ENCODE results near the gene HNF1B.

DNA sequence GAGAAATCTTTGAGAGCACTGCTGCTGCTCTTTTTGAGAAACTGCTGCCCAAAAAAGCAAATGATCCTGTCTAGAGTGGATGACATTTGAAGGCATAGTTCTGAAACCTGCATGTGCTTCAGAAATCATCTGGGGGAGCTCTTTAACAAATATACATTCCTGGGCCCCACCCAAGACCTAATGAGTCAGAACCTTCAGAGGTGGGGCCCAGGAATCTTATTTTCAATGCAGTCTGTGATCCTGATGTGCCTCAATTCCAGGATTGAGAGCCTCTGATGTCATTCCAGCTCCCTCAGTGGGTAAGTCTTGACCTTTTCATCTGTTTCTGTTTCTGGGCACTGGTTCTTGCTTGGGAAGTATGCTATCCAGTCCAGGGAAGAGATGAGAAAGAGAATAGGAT lies 42.3 kb downstream of the HNF1B start:
- TF ChIP-seq SP1 (IDR thresholded peaks at IDR 0.05) = no peak
- no peak for TF ChIP-seq SUZ12 (IDR thresholded peaks at IDR 0.05)
- TF ChIP-seq FOXA1 (IDR thresholded peaks at IDR 0.05) = no peak
- no peak for TF ChIP-seq HDGF (IDR thresholded peaks at IDR 0.05; ENCODE audit: borderline replicate concordance)
- TF ChIP-seq L3MBTL2 (conservative IDR thresholded peaks at IDR 0.05) = no peak
- TF ChIP-seq FOXK2 (IDR thresholded peaks at IDR 0.05) = no peak
- TF ChIP-seq CTBP1 (IDR thresholded peaks at IDR 0.05; ENCODE audit: borderline replicate concordance) = no peak
- no peak for TF ChIP-seq ELF4 (IDR thresholded peaks at IDR 0.05)
- TF ChIP-seq TARDBP (IDR thresholded peaks at IDR 0.05) = no peak
- no peak for TF ChIP-seq FOXM1 (IDR thresholded peaks at IDR 0.05; ENCODE audit: borderline replicate concordance)
- TF ChIP-seq BHLHE40 (IDR thresholded peaks at IDR 0.05; ENCODE audit: borderline replicate concordance) = no peak
- TF ChIP-seq ZNF384 (IDR thresholded peaks at IDR 0.05) = no peak

All from HEK293T (cell line).